AG09309 (cell line): Measurements from ENCODE around the gene FBN3.

Source experiments
- DNase-seq: peaks from one replicate; pipeline ENCODE4 v3.0.0-alpha.2; 2010; ENCODE audit warnings: low read depth
- H3K4me3 ChIP-seq: 2 replicates; pipeline ENCODE4 v1.5.1; 2011; ENCODE audit warnings: mild to moderate bottlenecking, low read depth, low read length, moderate library complexity; ENCODE audit not compliant: control insufficient read depth
- TF ChIP-seq, protein P1 (sequence below): IDR thresholded peaks from 2 replicates; pipeline ENCODE4 v1.5.1; 2011; ENCODE audit warnings: mild to moderate bottlenecking, low read depth, low read length, inconsistent platforms; ENCODE audit not compliant: insufficient read depth, control insufficient read depth; ENCODE audit errors: missing control alignments

Gene FBN3

DNA sequence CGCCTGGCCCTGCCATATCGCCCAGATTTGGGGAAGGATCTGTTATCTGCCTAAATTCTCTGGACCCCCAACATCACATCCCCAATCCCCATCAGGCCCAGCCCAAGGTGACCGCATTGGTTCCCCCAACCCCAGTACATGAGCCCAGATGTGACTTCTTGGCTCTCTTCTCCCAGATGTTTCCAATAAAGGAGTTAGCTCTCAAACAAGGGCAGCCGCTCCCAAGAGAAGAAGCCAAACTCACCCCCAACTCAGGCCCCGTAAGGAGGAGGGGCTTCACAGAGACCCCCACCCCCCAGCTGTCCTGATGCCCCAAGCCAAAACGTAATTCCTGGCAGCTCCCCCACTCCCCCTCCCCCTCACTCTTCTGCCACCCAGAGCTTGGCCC lies 6.9 kb downstream of the FBN3 start:
- no peak overlapping the region for H3K4me3 ChIP-seq
- no peak for DNase-seq
- TF ChIP-seq, protein P1, sequence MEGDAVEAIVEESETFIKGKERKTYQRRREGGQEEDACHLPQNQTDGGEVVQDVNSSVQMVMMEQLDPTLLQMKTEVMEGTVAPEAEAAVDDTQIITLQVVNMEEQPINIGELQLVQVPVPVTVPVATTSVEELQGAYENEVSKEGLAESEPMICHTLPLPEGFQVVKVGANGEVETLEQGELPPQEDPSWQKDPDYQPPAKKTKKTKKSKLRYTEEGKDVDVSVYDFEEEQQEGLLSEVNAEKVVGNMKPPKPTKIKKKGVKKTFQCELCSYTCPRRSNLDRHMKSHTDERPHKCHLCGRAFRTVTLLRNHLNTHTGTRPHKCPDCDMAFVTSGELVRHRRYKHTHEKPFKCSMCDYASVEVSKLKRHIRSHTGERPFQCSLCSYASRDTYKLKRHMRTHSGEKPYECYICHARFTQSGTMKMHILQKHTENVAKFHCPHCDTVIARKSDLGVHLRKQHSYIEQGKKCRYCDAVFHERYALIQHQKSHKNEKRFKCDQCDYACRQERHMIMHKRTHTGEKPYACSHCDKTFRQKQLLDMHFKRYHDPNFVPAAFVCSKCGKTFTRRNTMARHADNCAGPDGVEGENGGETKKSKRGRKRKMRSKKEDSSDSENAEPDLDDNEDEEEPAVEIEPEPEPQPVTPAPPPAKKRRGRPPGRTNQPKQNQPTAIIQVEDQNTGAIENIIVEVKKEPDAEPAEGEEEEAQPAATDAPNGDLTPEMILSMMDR: no peak

- DNase-seq: no peak
- no peak overlapping the region for H3K4me3 ChIP-seq
- TF ChIP-seq, protein P1: no peak
Measured at GRCh38 chr19:8141726-8142512, 7.5 kb downstream of the FBN3 start.

DNA sequence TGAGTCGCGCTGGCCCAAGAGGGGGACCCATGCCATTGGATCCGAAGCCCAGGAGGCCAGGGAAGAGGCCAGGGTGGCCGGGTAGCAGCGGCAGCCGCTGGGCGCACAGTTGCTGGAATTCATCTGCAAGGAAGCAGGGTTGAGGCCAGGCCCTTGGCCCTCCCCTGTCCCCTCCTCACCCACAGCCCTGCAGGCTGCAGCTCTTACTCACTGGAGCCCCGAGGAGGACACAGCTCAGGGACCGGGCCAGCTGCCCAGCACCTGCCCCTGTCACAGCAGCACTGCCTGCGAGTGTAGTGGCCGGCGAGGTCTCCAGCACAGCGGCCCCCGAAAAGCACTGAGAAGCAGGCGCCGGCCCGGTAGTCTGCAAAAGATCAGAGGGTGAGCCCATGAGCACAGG lies 11.2 kb downstream of the FBN3 start:
- no peak overlapping the region for H3K4me3 ChIP-seq
- DNase-seq: no peak
- TF ChIP-seq, protein P1: no peak

- H3K4me3 ChIP-seq: no peak overlapping the region
- DNase-seq: no peak
Measured at GRCh38 chr19:8137425-8137824, 12.0 kb downstream of the FBN3 start.

GRCh38 chr19:8135946-8136618 lies 13.3 kb downstream of the FBN3 start:
- no peak overlapping the region for H3K4me3 ChIP-seq
- no peak for DNase-seq
- TF ChIP-seq, protein P1: no peak

More at GRCh38 chr19:8137425-8137824, 12.0 kb downstream of the FBN3 start:
- TF ChIP-seq, protein P1: no peak

DNA sequence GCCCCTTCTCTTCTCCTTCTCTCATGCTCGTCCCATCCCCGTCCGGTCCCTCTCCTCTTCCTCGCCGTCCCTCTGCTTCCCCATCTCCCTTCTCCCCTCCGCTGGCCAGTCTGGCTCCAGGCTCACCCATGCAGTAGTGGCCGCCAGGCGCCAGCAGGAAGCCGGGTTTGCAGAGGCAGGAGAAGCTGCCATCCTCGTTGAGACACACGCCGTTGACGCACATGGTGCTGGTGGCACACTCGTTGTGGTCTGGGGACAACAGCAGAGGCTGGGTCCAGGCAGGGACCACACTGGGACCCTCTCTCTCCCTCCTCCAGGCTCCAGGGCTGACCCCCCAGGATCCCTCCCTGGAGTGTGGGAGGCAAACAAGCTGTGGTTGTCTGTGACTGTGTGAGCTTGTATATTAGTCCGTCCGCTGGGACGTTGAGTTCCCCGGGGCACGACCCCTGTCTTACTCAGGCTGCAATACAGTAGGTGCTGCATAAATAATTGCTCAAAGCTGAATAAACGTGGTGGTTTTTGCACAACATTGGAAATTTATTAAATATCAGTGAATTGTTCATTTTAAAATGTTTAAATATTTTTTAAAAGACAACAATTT lies 16.4 kb downstream of the FBN3 start:
- no peak for DNase-seq
- no peak overlapping the region for H3K4me3 ChIP-seq
- TF ChIP-seq, protein P1: no peak
